ENCODE data around the gene CMTM4.

The CMTM4 gene

DNA sequence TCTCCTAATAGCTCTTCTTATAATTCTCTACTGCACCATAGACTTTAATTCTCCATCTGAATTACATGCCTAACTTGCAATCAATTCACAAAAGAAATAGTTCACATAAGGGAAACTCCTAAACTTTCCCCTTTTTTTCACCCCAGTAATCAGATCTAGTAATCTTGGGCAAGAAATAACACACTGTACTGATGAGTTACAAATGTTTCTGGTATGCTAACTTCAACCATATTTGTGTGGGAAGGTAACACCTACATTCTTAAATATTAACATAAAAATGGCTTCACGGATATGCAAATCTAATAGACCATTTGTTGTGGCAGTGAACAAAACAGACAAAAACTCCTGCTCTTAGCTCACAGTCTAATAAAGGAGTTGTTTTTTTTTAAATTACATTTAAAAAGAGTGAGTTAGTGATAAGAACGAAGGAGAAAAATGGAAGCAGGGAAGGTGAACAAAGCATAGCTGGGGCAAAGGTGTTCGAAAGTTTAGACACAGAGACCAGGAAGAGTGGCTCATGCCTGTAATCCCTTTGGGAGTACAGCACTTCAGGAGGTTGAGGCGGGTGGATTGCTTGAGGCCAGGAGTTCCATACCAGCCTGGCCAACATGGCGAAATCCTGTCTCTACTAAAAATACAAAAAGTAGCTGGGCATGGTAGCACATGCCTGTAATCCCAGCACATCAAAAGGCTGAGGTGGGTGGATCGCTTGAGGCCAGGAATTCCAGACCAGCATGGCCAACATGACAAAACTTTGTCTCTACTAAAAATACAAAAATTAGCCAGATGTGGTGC, 57.3 kb downstream of the CMTM4 start:
- no peak overlapping the region for H3K4me2 ChIP-seq (ENCODE audit: low read depth, low read length, poor library complexity, severe bottlenecking)

GRCh38 chr16:66637806-66638205, 58.7 kb downstream of the CMTM4 start:
- Histone ChIP-seq H2AFZ (ENCODE audit: low read depth, low read length, severe bottlenecking) (no peak overlapping the region), H3F3A (ENCODE audit: insufficient read depth) (no peaks in the 10 kb centered on the region), H4K20me1 (ENCODE audit: low read depth, low read length) (no peaks in the 10 kb centered on the region), H3K9me2 (replicated peaks; ENCODE audit: insufficient read depth, low read length) (no peaks in the 10 kb centered on the region), H3K27me3 (ENCODE audit: low read length) (no peaks in the 10 kb centered on the region), H3K9ac (ENCODE audit: low read length) (no peak overlapping the region), H3K27ac (ENCODE audit: low read depth, low read length) (no peak overlapping the region), H3K36me3 (ENCODE audit: low read length) (no peaks in the 10 kb centered on the region), H3K79me2 (ENCODE audit: insufficient read depth, low read length) (no peaks in the 10 kb centered on the region), H3K9me3 (ENCODE audit: insufficient read depth, low read length) (no peaks in the 10 kb centered on the region), H3K4me2 (ENCODE audit: low read depth, low read length, poor library complexity, severe bottlenecking) (no peak overlapping the region), H3K4me3 (ENCODE audit: insufficient read depth, low read length, poor library complexity, severe bottlenecking) (no peak overlapping the region)
- TF ChIP-seq, protein P1, sequence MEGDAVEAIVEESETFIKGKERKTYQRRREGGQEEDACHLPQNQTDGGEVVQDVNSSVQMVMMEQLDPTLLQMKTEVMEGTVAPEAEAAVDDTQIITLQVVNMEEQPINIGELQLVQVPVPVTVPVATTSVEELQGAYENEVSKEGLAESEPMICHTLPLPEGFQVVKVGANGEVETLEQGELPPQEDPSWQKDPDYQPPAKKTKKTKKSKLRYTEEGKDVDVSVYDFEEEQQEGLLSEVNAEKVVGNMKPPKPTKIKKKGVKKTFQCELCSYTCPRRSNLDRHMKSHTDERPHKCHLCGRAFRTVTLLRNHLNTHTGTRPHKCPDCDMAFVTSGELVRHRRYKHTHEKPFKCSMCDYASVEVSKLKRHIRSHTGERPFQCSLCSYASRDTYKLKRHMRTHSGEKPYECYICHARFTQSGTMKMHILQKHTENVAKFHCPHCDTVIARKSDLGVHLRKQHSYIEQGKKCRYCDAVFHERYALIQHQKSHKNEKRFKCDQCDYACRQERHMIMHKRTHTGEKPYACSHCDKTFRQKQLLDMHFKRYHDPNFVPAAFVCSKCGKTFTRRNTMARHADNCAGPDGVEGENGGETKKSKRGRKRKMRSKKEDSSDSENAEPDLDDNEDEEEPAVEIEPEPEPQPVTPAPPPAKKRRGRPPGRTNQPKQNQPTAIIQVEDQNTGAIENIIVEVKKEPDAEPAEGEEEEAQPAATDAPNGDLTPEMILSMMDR (IDR thresholded peaks at IDR 0.05; ENCODE audit: insufficient read depth, low read length, poor library complexity, severe bottlenecking): no peak
- TF ChIP-seq EZH2phosphoT487 (conservative IDR thresholded peaks at IDR 0.05; ENCODE audit: low read length): no peak

More for the DNA sequence above, 57.3 kb downstream of the CMTM4 start:
- Histone ChIP-seq H2AFZ (ENCODE audit: low read depth, low read length, severe bottlenecking) (no peak overlapping the region), H3K27me3 (ENCODE audit: low read length) (no peaks in the 10 kb centered on the region), H3K9me2 (replicated peaks; ENCODE audit: insufficient read depth, low read length) (no peaks in the 10 kb centered on the region), H3K9me3 (ENCODE audit: insufficient read depth, low read length) (no peaks in the 10 kb centered on the region), H3F3A (ENCODE audit: insufficient read depth) (no peaks in the 10 kb centered on the region), H3K79me2 (ENCODE audit: insufficient read depth, low read length) (no peaks in the 10 kb centered on the region), H3K36me3 (ENCODE audit: low read length) (no peaks in the 10 kb centered on the region), H4K20me1 (ENCODE audit: low read depth, low read length) (no peaks in the 10 kb centered on the region), H3K4me3 (ENCODE audit: insufficient read depth, low read length, poor library complexity, severe bottlenecking) (no peak overlapping the region), H3K27ac (ENCODE audit: low read depth, low read length) (no peak overlapping the region), H3K9ac (ENCODE audit: low read length) (no peak overlapping the region)
- TF ChIP-seq EZH2phosphoT487 (conservative IDR thresholded peaks at IDR 0.05; ENCODE audit: low read length): no peak
- TF ChIP-seq, protein P1 (IDR thresholded peaks at IDR 0.05; ENCODE audit: insufficient read depth, low read length, poor library complexity, severe bottlenecking): no peak

DNA sequence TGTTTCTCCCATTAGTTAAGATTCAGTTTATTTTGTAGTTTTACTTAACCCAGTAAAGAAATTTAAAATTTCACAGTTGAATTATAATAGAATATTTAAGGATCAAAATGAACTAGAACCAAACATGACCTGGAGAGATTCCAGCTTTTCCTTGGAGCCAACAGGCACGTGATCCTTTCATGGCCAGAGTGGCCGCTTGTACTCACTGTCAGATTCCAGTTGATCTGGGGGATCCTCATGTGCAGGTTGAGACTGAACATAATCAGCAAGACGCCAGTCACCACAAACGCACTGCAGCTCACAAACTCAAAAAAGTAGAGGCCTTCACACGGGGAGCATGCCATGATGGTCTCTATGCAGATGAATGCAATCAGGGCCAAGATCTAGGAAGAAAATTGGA, 60.3 kb downstream of the CMTM4 start:
- Histone ChIP-seq H3F3A (ENCODE audit: insufficient read depth) (no peaks in the 10 kb centered on the region), H3K27ac (ENCODE audit: low read depth, low read length) (no peak overlapping the region), H3K27me3 (ENCODE audit: low read length) (no peaks in the 10 kb centered on the region), H4K20me1 (ENCODE audit: low read depth, low read length) (no peaks in the 10 kb centered on the region), H3K79me2 (ENCODE audit: insufficient read depth, low read length) (no peaks in the 10 kb centered on the region), H3K9me2 (replicated peaks; ENCODE audit: insufficient read depth, low read length) (no peaks in the 10 kb centered on the region), H3K4me2 (ENCODE audit: low read depth, low read length, poor library complexity, severe bottlenecking) (no peak overlapping the region), H3K36me3 (ENCODE audit: low read length) (no peaks in the 10 kb centered on the region), H3K9me3 (ENCODE audit: insufficient read depth, low read length) (no peaks in the 10 kb centered on the region), H2AFZ (ENCODE audit: low read depth, low read length, severe bottlenecking) (no peak overlapping the region), H3K9ac (ENCODE audit: low read length) (no peak overlapping the region), H3K4me3 (ENCODE audit: insufficient read depth, low read length, poor library complexity, severe bottlenecking) (no peak overlapping the region)
- no peak for TF ChIP-seq EZH2phosphoT487 (conservative IDR thresholded peaks at IDR 0.05; ENCODE audit: low read length)
- TF ChIP-seq, protein P1 (IDR thresholded peaks at IDR 0.05; ENCODE audit: insufficient read depth, low read length, poor library complexity, severe bottlenecking): no peak

Data from SU-DHL-6 (cell line).